H9 (cell line): Measurements from ENCODE around the gene GSC2. TPM values are rescaled to one million over a fixed set of nuclear protein-coding genes. Genes with fewer than 3 reads are reported as not detected.

Experiments
- DNase-seq: peaks from one replicate; pipeline ENCODE4 v3.0.0-alpha.2; 2017
- H2AFZ ChIP-seq: one replicate; pipeline ENCODE4 v1.6.1; 2013; ENCODE audit warnings: mild to moderate bottlenecking, low read length, control low read depth, moderate library complexity
- H2AK5ac ChIP-seq: 2 replicates; pipeline ENCODE4 v1.6.1; 2013; ENCODE audit warnings: low read length, control low read depth, mixed read lengths; ENCODE audit not compliant: insufficient read length
- H2BK120ac ChIP-seq: one replicate; pipeline ENCODE4 v1.6.1; 2013; ENCODE audit warnings: low read depth, mild to moderate bottlenecking, low read length, control low read depth, inconsistent platforms; ENCODE audit not compliant: poor library complexity, severe bottlenecking
- H2BK12ac ChIP-seq: 2 replicates; pipeline ENCODE4 v1.6.1; 2013; ENCODE audit warnings: low read length, control low read depth, mixed read lengths, low read depth; ENCODE audit not compliant: insufficient read length
- H2BK15ac ChIP-seq: 2 replicates; pipeline ENCODE4 v1.6.1; 2013; ENCODE audit warnings: low read depth, low read length, control low read depth
- H2BK20ac ChIP-seq: one replicate; pipeline ENCODE4 v1.6.1; 2013; ENCODE audit warnings: low read depth, mild to moderate bottlenecking, low read length, control low read depth, inconsistent platforms; ENCODE audit not compliant: poor library complexity, severe bottlenecking
- H2BK5ac ChIP-seq: 2 replicates; pipeline ENCODE4 v1.6.1; 2013; ENCODE audit warnings: low read length, control low read depth, mixed read lengths; ENCODE audit not compliant: insufficient read length
- H3K14ac ChIP-seq: 2 replicates; pipeline ENCODE4 v1.6.1; 2013; ENCODE audit warnings: low read length, control low read depth; ENCODE audit not compliant: insufficient read depth
- H3K18ac ChIP-seq: 2 replicates; pipeline ENCODE4 v1.6.1; 2013; ENCODE audit warnings: low read depth, mild to moderate bottlenecking, mixed read lengths, low read length, control low read depth; ENCODE audit not compliant: insufficient read length
- H3K23ac ChIP-seq: 2 replicates; pipeline ENCODE4 v1.6.1; 2013; ENCODE audit warnings: low read length, control low read depth, mixed read lengths, low read depth; ENCODE audit not compliant: insufficient read length
- H3K23me2 ChIP-seq: 2 replicates; pipeline ENCODE4 v1.6.1; 2013; ENCODE audit warnings: low read depth, mild to moderate bottlenecking, mixed read lengths, low read length, control low read depth; ENCODE audit not compliant: insufficient read length, poor library complexity, severe bottlenecking
- H3K27ac ChIP-seq: 2 replicates; pipeline ENCODE4 v1.5.1; 2013; ENCODE audit warnings: low read length, control low read depth, mixed read lengths, low read depth; ENCODE audit not compliant: insufficient read length
- H3K27me3 ChIP-seq: 2 replicates; pipeline ENCODE4 v1.6.1; 2013; ENCODE audit warnings: low read length, control low read depth, inconsistent platforms; ENCODE audit not compliant: insufficient read depth
- H3K4ac ChIP-seq: 2 replicates; pipeline ENCODE4 v1.6.1; 2013; ENCODE audit warnings: low read depth, mild to moderate bottlenecking, control low read depth, inconsistent platforms, low read length, moderate library complexity
- H3K4me1 ChIP-seq: 2 replicates; pipeline ENCODE4 v1.6.1; 2013; ENCODE audit warnings: low read length, control low read depth, inconsistent platforms; ENCODE audit not compliant: insufficient read depth
- H3K4me2 ChIP-seq: 2 replicates; pipeline ENCODE4 v1.6.1; 2013; ENCODE audit warnings: low read length, control low read depth, mixed read lengths; ENCODE audit not compliant: insufficient read length, insufficient read depth
- H3K56ac ChIP-seq: 2 replicates; pipeline ENCODE4 v1.6.1; 2013; ENCODE audit warnings: low read depth, mild to moderate bottlenecking, mixed read lengths, low read length, control low read depth; ENCODE audit not compliant: insufficient read length
- H3K79me1 ChIP-seq: 2 replicates; pipeline ENCODE4 v1.6.1; 2013; ENCODE audit warnings: low read depth, mild to moderate bottlenecking, moderate library complexity, low read length, control low read depth, inconsistent platforms; ENCODE audit not compliant: insufficient read depth, poor library complexity, severe bottlenecking
- H3K79me2 ChIP-seq: 2 replicates; pipeline ENCODE4 v1.6.1; 2013; ENCODE audit warnings: low read length, control low read depth, inconsistent platforms; ENCODE audit not compliant: insufficient read depth
- H3K9ac ChIP-seq: 2 replicates; pipeline ENCODE4 v1.6.1; 2013; ENCODE audit warnings: low read length, control low read depth, mixed read lengths; ENCODE audit not compliant: insufficient read length; ENCODE audit errors: extremely low read depth
- H3K9me3 ChIP-seq: one replicate; pipeline ENCODE4 v1.6.1; 2013; ENCODE audit warnings: low read depth, low read length, inconsistent platforms; ENCODE audit not compliant: control insufficient read depth
- H3T11ph ChIP-seq: one replicate; pipeline ENCODE4 v1.6.1; 2013; ENCODE audit warnings: mild to moderate bottlenecking, low read length, control low read depth, inconsistent platforms
- H4K20me1 ChIP-seq: one replicate; pipeline ENCODE4 v1.6.1; 2013; ENCODE audit not compliant: control insufficient read depth, insufficient read length, insufficient read depth
- H4K5ac ChIP-seq: 2 replicates; pipeline ENCODE4 v1.6.1; 2013; ENCODE audit warnings: low read depth, mild to moderate bottlenecking, mixed read lengths, low read length, control low read depth; ENCODE audit not compliant: insufficient read length
- H4K8ac ChIP-seq: replicated peaks from 2 replicates; pipeline ENCODE4 v1.6.1; 2013; ENCODE audit warnings: low read length, control low read depth, mixed read lengths, low read depth; ENCODE audit not compliant: insufficient read length
- H4K91ac ChIP-seq: 2 replicates; pipeline ENCODE4 v1.6.1; 2013; ENCODE audit warnings: low read depth, mild to moderate bottlenecking, moderate library complexity, mixed read lengths, low read length, control low read depth; ENCODE audit not compliant: insufficient read length
- H3K27ac Mint-ChIP-seq, 3 experiments: 2 replicates in 2 of 3; 3 replicates in 1 of 3; pipeline ENCODE4 v1.8.0; 2020 to 2021; ENCODE audit warnings: mixed read lengths in 3 of 3, mild to moderate bottlenecking in 1 of 3, moderate library complexity in 1 of 3
- H3K27me3 Mint-ChIP-seq: 2 replicates; pipeline ENCODE4 v1.8.0; 2021; ENCODE audit warnings: low read depth, mild to moderate bottlenecking, moderate library complexity, mixed read lengths
- H3K36me3 Mint-ChIP-seq, 3 experiments: 2 replicates in 2 of 3; 3 replicates in 1 of 3; pipeline ENCODE4 v1.8.0; 2020 to 2021; ENCODE audit warnings: low read depth in 3 of 3, mixed read lengths in 3 of 3; ENCODE audit not compliant: insufficient read depth in 1 of 3
- H3K4me1 Mint-ChIP-seq, 2 experiments: 2 replicates each; pipeline ENCODE4 v1.8.0; 2020; ENCODE audit warnings: mixed read lengths in 2 of 2
- H3K4me3 Mint-ChIP-seq, 2 experiments: 2 replicates in 1 of 2; 3 replicates in 1 of 2; pipeline ENCODE4 v1.8.0; 2020 to 2021; ENCODE audit warnings: mild to moderate bottlenecking in 2 of 2, mixed read lengths in 2 of 2, moderate library complexity in 1 of 2
- H3K9me3 Mint-ChIP-seq, 2 experiments: 2 replicates in 1 of 2; 3 replicates in 1 of 2; pipeline ENCODE4 v1.8.0; 2020; ENCODE audit warnings: mild to moderate bottlenecking in 2 of 2, mixed read lengths in 2 of 2, moderate library complexity in 1 of 2
- WGBS: extraction: QIAGEN DNeasy Blood & Tissue Kit; methylation state at CpG from one replicate; pipeline ENCODE4 v1.1.7; 2013; ENCODE audit warnings: missing lambda C conversion rate, low lambda C conversion rate, mixed read lengths; ENCODE audit not compliant: insufficient read length; ENCODE audit errors: extremely low coverage; 5-methylcytosine and 5-hydroxymethylcytosine counted together
- total RNA-seq: library from RNA; stranded (reverse); gene quantifications from 2 replicates; pipeline ENCODE4 v1.2.1, GENCODE V29; 2021
- TF ChIP-seq, protein P1 (sequence below): fragments of 200-600 bp; sonication (generic); conservative IDR thresholded peaks from 3 replicates; pipeline ENCODE4 v1.8.0; 2021; ENCODE audit warnings: antibody characterized with exemption, mild to moderate bottlenecking

Gene GSC2
- total RNA-seq, 1 experiment from 2014 or later, result 0.22 TPM

DNA sequence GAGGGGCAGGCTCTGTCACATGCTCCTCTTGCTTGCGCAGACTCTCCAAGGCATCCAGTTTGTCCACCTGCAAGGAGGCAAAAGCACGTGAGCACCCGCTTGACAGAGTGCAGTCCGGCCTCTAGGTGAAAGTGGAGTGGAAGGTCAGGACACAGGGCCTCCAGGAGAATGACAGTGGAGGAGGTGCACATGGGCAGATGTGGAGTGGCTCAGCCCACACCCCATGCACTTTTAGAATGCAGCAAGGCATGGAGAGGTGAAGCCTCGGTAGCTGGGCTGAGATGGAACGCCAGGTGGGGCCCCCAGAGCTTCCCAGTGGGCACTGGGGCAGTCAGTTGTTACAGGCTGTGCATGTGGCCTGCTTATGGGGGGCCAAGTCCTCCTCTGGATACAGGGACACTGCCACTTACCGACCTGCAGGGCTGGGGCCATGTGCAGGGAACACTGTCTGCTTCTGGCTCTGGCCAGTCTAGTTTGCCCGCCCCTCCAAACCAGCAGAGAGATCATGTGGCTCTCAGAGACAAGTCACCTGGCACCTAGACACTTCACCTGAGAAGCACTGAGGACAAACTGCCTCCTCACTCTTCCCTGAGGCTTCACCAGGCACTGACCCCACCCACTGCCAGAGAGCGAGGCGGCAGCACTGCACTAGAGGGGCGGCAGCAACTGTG lies 30.8 kb upstream of the GSC2 start:
- no peaks in the 10 kb centered on the region for H3K79me1 ChIP-seq
- H2BK5ac ChIP-seq, result no peak overlapping the region
- peaks cover 2% of the 10 kb centered on the region for H4K20me1 ChIP-seq
- no peak overlapping the region for H2BK20ac ChIP-seq
- Mint-ChIP-seq H3K36me3 (peaks cover 0 to 9% (median 2%) of the 10 kb centered on the region in 3 experiments; a peak in 4 of 7 replicates), H3K4me3 (no peak overlapping the region), H3K27me3 (no peaks in the 10 kb centered on the region), H3K9me3 (no peaks in the 10 kb centered on the region), H3K4me1 (peaks cover 23 to 24% of the 10 kb centered on the region in 2 experiments), H3K27ac (peak overlapping the region in 1 of 3 experiments; percentile 83; a peak in 2 of 7 replicates)
- H3K27me3 ChIP-seq, result no peaks in the 10 kb centered on the region
- no peak overlapping the region for H3K4me2 ChIP-seq
- H3K79me2 ChIP-seq, result no peaks in the 10 kb centered on the region
- H3K23me2 ChIP-seq, result peaks cover 5% of the 10 kb centered on the region
- no peak for DNase-seq
- H3K18ac ChIP-seq, result no peak overlapping the region
- H3K56ac ChIP-seq, result no peak overlapping the region
- H3K4me1 ChIP-seq, result no peaks in the 10 kb centered on the region; the same call in 1 of the 2 replicates
- H2AFZ ChIP-seq, result no peak overlapping the region
- H3K4ac ChIP-seq, result no peak overlapping the region
- no peak overlapping the region for H2BK12ac ChIP-seq
- no CpG with 5 or more reads among the region's 11 CpGs for WGBS
- no peak overlapping the region for H2AK5ac ChIP-seq
- no peak overlapping the region for H3T11ph ChIP-seq
- no peak overlapping the region for H3K9ac ChIP-seq
- no peak overlapping the region for H4K91ac ChIP-seq
- no peak overlapping the region; the same call in 1 of the 2 replicates for H3K14ac ChIP-seq
- H3K9me3 ChIP-seq, result no peaks in the 10 kb centered on the region
- H4K5ac ChIP-seq, result no peak overlapping the region
- no peak overlapping the region for H3K27ac ChIP-seq
- H2BK15ac ChIP-seq, result no peak overlapping the region
- no peak overlapping the region for H4K8ac ChIP-seq
- no peak overlapping the region for H3K23ac ChIP-seq
- TF ChIP-seq, protein P1, sequence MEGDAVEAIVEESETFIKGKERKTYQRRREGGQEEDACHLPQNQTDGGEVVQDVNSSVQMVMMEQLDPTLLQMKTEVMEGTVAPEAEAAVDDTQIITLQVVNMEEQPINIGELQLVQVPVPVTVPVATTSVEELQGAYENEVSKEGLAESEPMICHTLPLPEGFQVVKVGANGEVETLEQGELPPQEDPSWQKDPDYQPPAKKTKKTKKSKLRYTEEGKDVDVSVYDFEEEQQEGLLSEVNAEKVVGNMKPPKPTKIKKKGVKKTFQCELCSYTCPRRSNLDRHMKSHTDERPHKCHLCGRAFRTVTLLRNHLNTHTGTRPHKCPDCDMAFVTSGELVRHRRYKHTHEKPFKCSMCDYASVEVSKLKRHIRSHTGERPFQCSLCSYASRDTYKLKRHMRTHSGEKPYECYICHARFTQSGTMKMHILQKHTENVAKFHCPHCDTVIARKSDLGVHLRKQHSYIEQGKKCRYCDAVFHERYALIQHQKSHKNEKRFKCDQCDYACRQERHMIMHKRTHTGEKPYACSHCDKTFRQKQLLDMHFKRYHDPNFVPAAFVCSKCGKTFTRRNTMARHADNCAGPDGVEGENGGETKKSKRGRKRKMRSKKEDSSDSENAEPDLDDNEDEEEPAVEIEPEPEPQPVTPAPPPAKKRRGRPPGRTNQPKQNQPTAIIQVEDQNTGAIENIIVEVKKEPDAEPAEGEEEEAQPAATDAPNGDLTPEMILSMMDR, result no peak
- H2BK120ac ChIP-seq, result no peak overlapping the region
